Measurements from ENCODE around the gene IRX6.

GRCh38 chr16:55325458-55326109 is 1.6 kb downstream of the IRX6 start:
- no peak for TF ChIP-seq CTCF (IDR thresholded peaks at IDR 0.05)
- no peak for TF ChIP-seq POLR2A (IDR thresholded peaks at IDR 0.05)
- no peak for TF ChIP-seq EP300 (IDR thresholded peaks at IDR 0.05)
- TF ChIP-seq POLR2AphosphoS5 (IDR thresholded peaks at IDR 0.05) = no peak
